WTC11 (cell line): ENCODE measurements around the gene MAP4.

Source experiments
- ZNF671 ChIP-seq: fragments of 250-450 bp; sonication (Bioruptor Pico); IDR thresholded peaks from 2 replicates; pipeline ENCODE4 v1.8.0; 2021; ENCODE audit warnings: mild to moderate bottlenecking
- TF ChIP-seq, protein P1 (sequence below): sonication (generic); formaldehyde crosslinking; IDR thresholded peaks from 2 replicates; pipeline ENCODE4 v1.8.1; 2022; ENCODE audit warnings: mild to moderate bottlenecking, moderate library complexity, missing genetic modification reagents

DNA sequence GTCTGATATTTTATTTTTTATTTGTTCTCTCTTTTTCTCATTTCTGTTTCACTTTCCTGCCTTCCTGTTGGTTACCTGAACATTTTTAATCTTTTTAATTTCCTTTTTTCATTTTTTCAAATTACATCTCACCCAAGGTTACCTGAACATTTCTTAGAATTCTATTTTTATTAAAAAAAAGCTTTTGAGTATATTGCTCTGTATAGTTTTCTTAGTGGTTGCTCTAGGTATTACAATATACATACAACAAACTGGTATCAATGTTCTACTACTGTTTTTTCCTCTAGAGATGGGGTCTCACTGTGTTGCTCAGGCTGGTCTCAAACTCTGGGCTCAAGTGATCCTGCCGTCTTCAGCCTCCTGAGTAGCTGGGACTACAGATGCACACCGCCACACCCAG is 133.9 kb downstream of the MAP4 start:
- no peak for TF ChIP-seq ZNF671 (CRISPR knock-in tag)
- TF ChIP-seq, protein P1, sequence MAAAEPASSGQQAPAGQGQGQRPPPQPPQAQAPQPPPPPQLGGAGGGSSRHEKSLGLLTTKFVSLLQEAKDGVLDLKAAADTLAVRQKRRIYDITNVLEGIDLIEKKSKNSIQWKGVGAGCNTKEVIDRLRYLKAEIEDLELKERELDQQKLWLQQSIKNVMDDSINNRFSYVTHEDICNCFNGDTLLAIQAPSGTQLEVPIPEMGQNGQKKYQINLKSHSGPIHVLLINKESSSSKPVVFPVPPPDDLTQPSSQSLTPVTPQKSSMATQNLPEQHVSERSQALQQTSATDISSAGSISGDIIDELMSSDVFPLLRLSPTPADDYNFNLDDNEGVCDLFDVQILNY (CRISPR knock-in tag), result no peak
